ENCODE results near the gene GCGR. TPM values are rescaled to one million over a fixed set of nuclear protein-coding genes. Genes with fewer than 3 reads are reported as not detected.

GCGR gene
- total and polyA plus RNA-seq, 2 of the 13 experiments (the other 11 are each of a cell fraction or from before 2014, with no cell fraction given), result 0.04 to 0.13 TPM

- TF ChIP-seq ZNF687 (CRISPR knock-in tag; IDR thresholded peaks at IDR 0.05) (peak; percentile 3), ZNF746 (CRISPR knock-in tag; IDR thresholded peaks at IDR 0.05) (0 out of 2 replicates have a peak, but pooled peaks have one; percentile 19), ATF3 (CRISPR knock-in tag; IDR thresholded peaks at IDR 0.05) (peak; percentile 59; the same call in 1 of the 2 replicates), ZNF816 (CRISPR knock-in tag; IDR thresholded peaks at IDR 0.05; ENCODE audit: borderline replicate concordance) (peak; percentile 95; the same call in 1 of the 2 replicates), SUZ12 (IDR thresholded peaks at IDR 0.05; ENCODE audit: low read depth, low read length) (no peak), ZNF558 (CRISPR knock-in tag; IDR thresholded peaks at IDR 0.05; ENCODE audit: borderline replicate concordance) (peak; percentile 49; the same call in 1 of the 2 replicates), SRSF4 (IDR thresholded peaks at IDR 0.05; ENCODE audit: low read depth, low read length, poor library complexity, severe bottlenecking) (no peak), PATZ1 (CRISPR knock-in tag; IDR thresholded peaks at IDR 0.05) (peak; percentile 53; the same call in 1 of the 2 replicates), SOX13 (IDR thresholded peaks at IDR 0.05) (no peak), SOX13 (CRISPR knock-in tag; conservative IDR thresholded peaks at IDR 0.05 in 1 of 2, IDR thresholded peaks at IDR 0.05 in 1 of 2) (peak in 1 of 2 experiments; percentile 27; a peak in 1 of 4 replicates), ZBTB44 (CRISPR knock-in tag; IDR thresholded peaks at IDR 0.05) (peak; percentile 83; the same call in 1 of the 2 replicates), IKZF4 (CRISPR knock-in tag; IDR thresholded peaks at IDR 0.05; ENCODE audit: borderline replicate concordance, low read depth, not compliant biosample characterization) (peak; percentile 86), CSRNP1 (CRISPR knock-in tag; IDR thresholded peaks at IDR 0.05) (0 out of 2 replicates have a peak, but pooled peaks have one; percentile 5)
These were observed 56.2 kb downstream of the GCGR start, which contains the start of gene P4HB (continued) for GRCh38 chr17:81859906-81860755.

Data from HepG2 (cell line).